CD4-positive, alpha-beta T cell treated with Interleukin-6 at 100 ng/mL for 8 hours (primary cell): ENCODE data around the gene ARHGAP26.

Experiments used
- DNase-seq: peaks from one replicate; pipeline ENCODE4 v3.0.0-alpha.2; 2020; ENCODE audit warnings: mixed read lengths, low spot score

ARHGAP26 gene

DNA sequence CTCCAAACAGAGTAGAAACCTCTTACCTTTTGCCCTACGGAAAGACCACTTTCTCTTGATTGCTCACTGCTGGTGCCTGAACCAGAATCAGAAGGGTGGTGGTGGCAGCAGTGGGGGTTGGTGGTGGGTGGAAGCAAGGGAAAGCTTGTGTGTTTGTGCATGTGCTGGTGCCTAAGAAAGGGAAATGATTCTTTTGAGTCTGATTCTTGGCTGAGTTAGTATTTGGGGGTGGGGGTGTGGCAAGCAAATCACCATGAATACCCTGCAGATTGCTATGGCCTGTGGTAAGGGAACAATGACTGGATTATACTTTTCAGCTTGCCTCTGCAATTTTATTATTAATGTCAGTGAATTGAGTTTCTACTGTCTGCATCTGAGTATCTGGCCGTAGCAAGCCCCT lies 106.6 kb downstream of the ARHGAP26 start:
- no peak for DNase-seq

- DNase-seq = no peak
Observed at GRCh38 chr5:142878111-142878510, 107.9 kb downstream of the ARHGAP26 start.

- no peak for DNase-seq
Observed at GRCh38 chr5:142878638-142879037, 108.5 kb downstream of the ARHGAP26 start.

DNA sequence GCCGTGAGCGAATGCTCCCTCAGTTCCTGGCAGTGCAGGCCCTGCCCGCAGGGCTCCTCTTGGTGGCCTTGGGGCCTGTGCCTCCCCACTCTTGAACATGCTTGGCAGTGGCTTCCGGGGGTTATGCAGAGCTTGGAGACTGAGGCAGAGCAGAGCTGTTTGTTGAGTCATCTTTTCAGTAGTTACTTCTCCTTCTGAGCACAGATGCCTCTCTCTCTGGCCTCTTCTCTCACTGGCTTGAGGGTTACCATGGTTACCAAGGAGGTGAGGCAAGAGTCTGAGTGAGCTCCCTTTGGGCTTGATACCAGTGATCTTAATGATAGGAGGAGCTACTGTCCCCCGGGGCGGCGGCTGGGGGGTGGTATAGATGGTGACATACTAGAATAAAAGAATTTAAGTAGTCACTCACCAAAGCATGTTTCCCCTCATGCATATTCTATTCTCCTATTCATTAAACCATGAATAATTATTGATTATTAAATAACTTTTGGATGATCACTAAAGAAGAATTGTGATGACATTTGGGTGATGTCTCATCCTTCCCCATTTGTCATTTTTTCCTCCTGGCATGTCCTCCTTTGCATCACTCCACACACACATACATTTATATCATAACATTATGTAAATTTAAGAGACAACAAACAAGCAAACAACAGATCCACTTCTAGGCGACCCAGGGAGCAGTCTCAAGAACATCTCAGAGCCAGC lies 111.1 kb downstream of the ARHGAP26 start:
- DNase-seq = no peak

DNA sequence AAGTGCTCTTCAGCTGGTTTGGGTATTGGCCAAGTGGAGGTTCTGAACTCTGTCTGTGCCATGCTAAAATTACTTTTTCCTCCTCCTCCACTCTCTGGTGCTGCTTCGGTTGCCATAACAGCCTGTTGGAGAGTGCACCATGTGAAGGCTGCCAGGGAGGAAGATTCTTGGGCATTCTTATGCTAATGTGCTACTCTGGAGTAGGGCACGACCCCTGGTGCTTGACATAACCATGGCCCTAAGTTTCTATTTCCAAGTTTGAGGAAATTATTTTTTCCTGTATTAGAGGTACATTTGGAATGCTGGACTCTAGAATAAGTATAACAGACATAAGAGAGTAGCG lies 111.6 kb downstream of the ARHGAP26 start:
- no peak for DNase-seq

- no peak for DNase-seq
Observed at GRCh38 chr5:142883025-142883424, 112.8 kb downstream of the ARHGAP26 start.

- DNase-seq = no peak
Observed at GRCh38 chr5:142883438-142883837, 113.3 kb downstream of the ARHGAP26 start.

DNA sequence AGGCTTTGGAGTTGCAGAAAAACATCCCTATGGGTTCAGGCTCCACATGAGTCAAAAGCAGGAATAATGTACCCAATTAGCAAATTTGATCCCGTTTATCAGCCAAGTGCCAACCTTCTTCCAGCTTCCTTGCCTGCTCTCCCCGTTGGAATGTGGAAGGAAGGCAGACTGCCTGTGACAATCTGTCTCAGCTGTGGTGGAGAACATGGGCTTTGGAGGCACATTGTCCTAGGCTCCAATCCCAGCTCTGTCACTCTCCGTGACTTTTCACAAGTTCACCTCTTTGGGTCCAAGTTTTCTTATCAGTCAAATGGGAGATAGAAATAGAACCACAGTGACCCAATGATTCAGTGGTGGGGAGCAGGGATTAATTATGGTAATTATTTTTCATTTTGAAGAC lies 113.9 kb downstream of the ARHGAP26 start:
- no peak for DNase-seq

DNA sequence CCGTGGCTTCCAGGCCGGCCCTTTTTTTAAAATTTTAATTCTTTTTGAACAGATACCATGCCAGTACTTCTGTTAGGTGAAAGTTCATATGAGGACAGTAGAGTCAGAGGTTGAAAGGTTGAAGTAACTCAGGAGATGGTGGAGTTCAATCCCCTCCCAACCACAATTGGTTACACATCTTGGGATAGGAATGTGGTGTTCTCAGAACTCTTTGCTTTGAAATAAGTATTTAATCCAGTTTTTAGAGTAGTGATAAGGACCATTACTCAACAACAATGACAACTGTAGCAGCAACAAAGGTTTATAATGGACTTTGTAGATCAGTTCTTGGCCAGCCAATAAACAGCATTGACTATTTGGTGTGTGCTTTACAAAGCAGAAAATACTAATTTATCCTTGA lies 116.0 kb downstream of the ARHGAP26 start:
- DNase-seq = no peak

DNA sequence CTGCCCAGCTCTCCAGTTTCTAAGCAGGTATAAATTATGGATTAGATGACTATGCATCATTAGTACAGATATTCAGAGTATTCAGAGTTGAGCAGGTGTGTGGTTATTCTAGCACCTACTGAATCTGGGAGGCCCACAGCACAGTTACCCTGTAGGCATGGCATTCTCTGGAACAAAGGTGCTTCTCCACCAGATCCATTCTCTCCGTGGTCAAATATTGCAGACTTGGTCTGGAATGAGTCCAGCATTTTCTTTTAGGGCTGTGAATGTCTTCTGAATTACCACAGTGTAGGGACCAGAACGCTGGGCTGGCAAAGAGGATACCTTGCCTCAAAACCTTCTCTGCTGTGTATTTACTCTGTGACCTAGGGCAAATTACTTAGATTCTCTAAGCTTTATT lies 116.8 kb downstream of the ARHGAP26 start:
- DNase-seq = no peak

DNA sequence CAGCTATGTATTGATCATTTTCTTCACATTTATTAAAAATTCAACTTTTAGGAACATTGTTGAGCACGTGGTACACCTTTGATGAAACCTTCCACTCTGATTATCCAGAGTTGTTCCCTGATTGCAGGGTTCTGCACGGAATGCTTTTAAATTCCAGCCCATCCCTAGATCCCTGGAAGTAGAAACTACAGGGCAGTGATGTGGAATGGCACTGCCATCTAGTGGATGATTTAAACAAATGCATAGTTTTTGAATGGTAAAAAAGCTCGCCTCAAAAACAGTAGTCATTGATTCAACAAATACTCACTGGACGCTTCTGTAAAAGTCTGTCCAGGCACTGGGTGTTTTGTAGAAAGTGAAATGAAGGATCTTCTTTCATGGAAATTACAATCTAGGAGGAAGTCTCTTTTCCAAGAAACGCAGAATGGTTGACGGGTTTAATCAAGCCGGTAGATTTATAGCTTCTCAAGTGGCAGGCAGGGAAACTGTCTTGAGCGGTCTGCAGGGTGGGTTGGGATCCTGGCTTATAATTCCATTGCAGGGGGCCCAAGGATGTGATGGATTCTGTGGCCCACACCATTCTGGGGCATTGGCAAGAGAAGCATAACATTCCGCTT lies 118.4 kb downstream of the ARHGAP26 start:
- peak; percentile 10 for DNase-seq

DNA sequence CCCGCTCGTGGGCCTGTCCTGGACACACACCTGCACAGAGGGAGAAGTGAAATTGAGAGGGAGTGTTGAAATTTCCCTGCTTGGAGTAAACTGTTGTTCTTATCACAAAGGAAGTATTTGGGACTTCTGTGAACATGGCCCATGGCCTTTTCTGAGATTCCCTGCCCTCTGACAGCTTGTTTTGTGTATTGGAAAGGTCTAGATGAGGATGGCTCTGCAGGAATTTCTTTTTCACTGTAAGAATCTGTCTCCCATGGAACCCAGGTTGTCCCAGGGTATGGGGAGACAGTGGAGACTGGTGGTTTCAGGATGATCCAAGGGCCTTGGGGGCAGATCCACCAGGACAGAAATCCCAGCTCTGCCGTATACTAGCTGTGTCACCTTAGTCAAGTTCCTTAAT lies 121.8 kb downstream of the ARHGAP26 start:
- DNase-seq = no peak

- no peak for DNase-seq
Observed at GRCh38 chr5:142894315-142894714, 124.1 kb downstream of the ARHGAP26 start.

DNA sequence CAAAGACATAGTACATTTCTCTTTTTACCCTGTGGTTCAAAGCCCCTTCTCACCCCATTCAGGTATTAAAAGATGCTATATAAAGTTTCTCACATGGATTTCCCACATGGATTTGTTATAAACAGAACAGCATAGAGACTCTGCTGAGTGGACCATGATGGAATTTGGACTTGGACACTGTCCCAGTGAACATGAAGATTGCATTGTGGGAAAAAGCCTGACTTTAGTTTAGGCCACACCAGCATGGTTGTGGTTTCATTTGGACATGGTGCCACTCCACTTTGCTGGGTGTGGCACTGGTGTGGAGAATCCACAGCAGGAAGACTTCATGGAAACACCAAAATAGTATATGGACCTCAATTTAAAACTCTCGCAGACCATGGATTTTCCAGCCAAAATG lies 124.6 kb downstream of the ARHGAP26 start:
- DNase-seq = no peak

DNA sequence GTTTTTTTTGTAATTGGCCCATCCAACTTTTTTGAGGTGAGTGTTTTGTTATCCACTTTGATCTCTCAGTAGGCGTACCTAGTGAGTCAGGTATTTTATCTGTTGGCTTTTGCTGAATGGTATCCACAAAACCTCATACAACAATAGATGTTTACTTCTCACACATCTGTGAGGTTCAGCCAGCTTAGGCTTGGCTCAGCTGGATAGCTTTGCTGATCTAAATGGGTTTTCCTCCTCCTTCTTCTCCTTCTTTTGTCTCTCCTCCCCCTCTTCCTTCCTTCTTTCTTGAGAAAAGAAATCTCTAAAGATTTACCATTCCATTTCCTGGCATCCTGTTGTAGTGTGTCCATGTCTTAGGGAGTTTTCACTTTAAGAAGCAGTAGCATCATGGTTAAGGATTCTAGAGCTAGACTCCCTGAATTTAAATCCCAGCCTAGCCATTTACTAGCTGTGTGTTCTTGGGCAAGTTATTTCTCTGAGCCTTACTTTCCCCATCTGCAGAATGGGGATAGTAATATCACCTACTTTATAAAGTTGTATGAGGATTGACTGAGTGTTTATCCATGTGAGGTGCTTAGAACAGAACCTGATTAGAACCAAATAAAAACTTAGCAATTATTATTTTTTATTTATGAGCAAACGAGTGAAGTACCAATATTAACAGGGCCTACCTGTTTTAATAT lies 126.3 kb downstream of the ARHGAP26 start:
- DNase-seq = no peak

- no peak for DNase-seq
Observed at GRCh38 chr5:142897328-142897727, 127.2 kb downstream of the ARHGAP26 start.

GRCh38 chr5:142900927-142901326 lies 130.8 kb downstream of the ARHGAP26 start:
- DNase-seq = no peak

- DNase-seq = no peak
Observed at GRCh38 chr5:142901476-142902185, 131.5 kb downstream of the ARHGAP26 start.

DNA sequence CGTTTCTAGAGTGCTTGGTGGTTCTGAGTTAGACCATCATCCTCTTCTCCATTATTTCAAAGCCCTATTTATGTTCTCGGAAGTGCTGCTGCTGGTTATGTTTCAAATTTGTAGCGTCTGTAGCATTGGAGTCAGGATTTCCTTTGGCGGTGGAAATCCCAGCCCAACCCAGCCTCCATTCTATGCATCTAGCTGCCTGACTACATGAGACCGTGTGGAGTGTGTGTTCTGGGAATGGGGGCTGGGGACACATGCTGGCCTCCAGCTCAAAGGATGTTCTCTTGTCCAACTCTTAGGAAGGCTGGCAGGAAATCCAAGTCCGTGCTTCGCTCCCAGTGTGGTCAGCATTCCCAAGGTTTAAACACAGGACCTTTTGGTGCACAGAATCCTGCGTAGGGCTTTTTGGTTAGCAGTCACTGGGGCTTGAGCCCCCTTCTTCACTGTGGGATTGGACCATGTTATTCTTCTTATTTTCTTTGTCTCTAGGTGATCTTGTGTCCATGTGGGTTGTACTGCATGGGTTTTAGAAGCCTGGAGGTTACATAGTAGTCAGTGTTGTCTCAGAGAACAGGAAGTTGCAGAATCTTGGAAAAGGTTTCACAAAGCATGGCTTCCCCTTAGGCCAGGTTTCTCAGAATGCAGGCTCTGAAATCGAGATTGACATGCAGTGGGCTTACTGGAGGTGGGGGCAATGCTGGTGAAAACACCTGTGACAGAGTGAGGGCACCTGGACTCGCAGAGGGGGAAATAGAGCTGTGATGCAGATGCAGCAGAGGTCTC lies 132.2 kb downstream of the ARHGAP26 start:
- DNase-seq = no peak

GRCh38 chr5:142904416-142904815 lies 134.2 kb downstream of the ARHGAP26 start:
- DNase-seq = no peak

- DNase-seq = no peak
Observed at GRCh38 chr5:142905348-142905747, 135.2 kb downstream of the ARHGAP26 start.
